Stimulated activated CD8-positive, alpha-beta memory T cell treated with anti-CD3 and anti-CD28 coated beads, Interleukin-12 subunit alpha, Interleukin-12 subunit beta, amount 100 ng/mL, for 24 hours (primary cell): ENCODE data around the gene SLC44A1.

Source experiments
- DNase-seq: peaks from one replicate; pipeline ENCODE4 v3.0.0-alpha.2; 2020; ENCODE audit errors: extremely low read depth

The SLC44A1 gene

GRCh38 chr9:105302728-105303127 is 58.3 kb downstream of the SLC44A1 start:
- no peak for DNase-seq

- no peak for DNase-seq
Measured at GRCh38 chr9:105305856-105306255, 61.4 kb downstream of the SLC44A1 start.

GRCh38 chr9:105306351-105307140 is 62.1 kb downstream of the SLC44A1 start:
- no peak for DNase-seq

- DNase-seq, result no peak
Measured at GRCh38 chr9:105307591-105308130, 63.2 kb downstream of the SLC44A1 start.

- DNase-seq, result no peak
Measured at GRCh38 chr9:105308461-105309341, 64.2 kb downstream of the SLC44A1 start.

GRCh38 chr9:105309531-105309931 is 65.1 kb downstream of the SLC44A1 start:
- DNase-seq, result no peak

- no peak for DNase-seq
Measured at GRCh38 chr9:105311306-105311705, 66.9 kb downstream of the SLC44A1 start.

- no peak for DNase-seq
Measured at GRCh38 chr9:105313238-105313637, 68.8 kb downstream of the SLC44A1 start.

GRCh38 chr9:105316703-105317102 is 72.3 kb downstream of the SLC44A1 start:
- no peak for DNase-seq

GRCh38 chr9:105318729-105319191 is 74.3 kb downstream of the SLC44A1 start:
- no peak for DNase-seq

GRCh38 chr9:105319202-105319813 is 74.9 kb downstream of the SLC44A1 start:
- no peak for DNase-seq

- no peak for DNase-seq
Measured at GRCh38 chr9:105320568-105320967, 76.1 kb downstream of the SLC44A1 start.

GRCh38 chr9:105328296-105328695 is 83.8 kb downstream of the SLC44A1 start:
- DNase-seq, result no peak

GRCh38 chr9:105328872-105329718 is 84.6 kb downstream of the SLC44A1 start:
- DNase-seq, result no peak

GRCh38 chr9:105329719-105330062 is 85.2 kb downstream of the SLC44A1 start:
- DNase-seq, result no peak

- DNase-seq, result no peak
Measured at GRCh38 chr9:105330201-105330600, 85.8 kb downstream of the SLC44A1 start.

- no peak for DNase-seq
Measured at GRCh38 chr9:105330755-105331154, 86.3 kb downstream of the SLC44A1 start.

GRCh38 chr9:105331160-105331559 is 86.7 kb downstream of the SLC44A1 start:
- DNase-seq, result no peak

- no peak for DNase-seq
Measured at GRCh38 chr9:105331755-105332154, 87.3 kb downstream of the SLC44A1 start.

- no peak for DNase-seq
Measured at GRCh38 chr9:105332471-105332870, 88.0 kb downstream of the SLC44A1 start.

GRCh38 chr9:105333076-105333475 is 88.6 kb downstream of the SLC44A1 start:
- DNase-seq, result no peak
